Common myeloid progenitor, CD34-positive (primary cell): ENCODE results near the gene DDIT3.

Source experiments
- CTCF ChIA-PET: fragments of 350-600 bp; sonication (Branson Sonifier 250); formaldehyde crosslinking; loops from one replicate; lab custom pipeline; 2021; ENCODE audit warnings: antibody characterized with exemption; lab: Charles Lee
- POLR2A ChIA-PET: fragments of 350-600 bp; sonication (Branson Sonifier 250); formaldehyde crosslinking; loops from one replicate; lab custom pipeline; 2021; ENCODE audit warnings: antibody characterized with exemption; lab: Charles Lee
- DNase-seq, 3 donors: peaks; one replicate each; pipeline versions ENCODE4 v3.0.0 to v3.0.0-alpha.2; 2013
- H3K27ac ChIP-seq, 2 experiments: 1 replicate in 1 of 2; 2 replicates in 1 of 2; pipeline ENCODE4 v1.7.0; 2013; ENCODE audit warnings: inconsistent platforms in 2 of 2, low read length in 2 of 2, mild to moderate bottlenecking in 2 of 2, low read depth in 1 of 2, moderate library complexity in 1 of 2; ENCODE audit not compliant: severe bottlenecking in 2 of 2, insufficient read depth in 1 of 2, poor library complexity in 1 of 2
- H3K27me3 ChIP-seq, 5 experiments: replicated peaks in 2 of 5; 1 replicate in 3 of 5; 2 replicates in 2 of 5; pipeline versions ENCODE4 v1.6.1 to v1.7.0; 2013; ENCODE audit warnings: low read length in 4 of 5, mild to moderate bottlenecking in 2 of 5, moderate library complexity in 2 of 5, inconsistent platforms in 1 of 5; ENCODE audit not compliant: insufficient read depth in 5 of 5, control insufficient read depth in 4 of 5
- H3K36me3 ChIP-seq, 4 experiments: 1 replicate in 2 of 4; 2 replicates in 2 of 4; pipeline versions ENCODE4 v1.6.1 to v1.7.0; 2013; ENCODE audit warnings: low read length in 3 of 4, control low read depth in 1 of 4, mild to moderate bottlenecking in 1 of 4; ENCODE audit not compliant: control insufficient read depth in 4 of 4, insufficient read depth in 4 of 4
- H3K4me1 ChIP-seq, 4 experiments: 1 replicate in 3 of 4; 2 replicates in 1 of 4; pipeline versions ENCODE4 v1.6.1 to v1.7.1; 2013; ENCODE audit warnings: low read length in 3 of 4, mild to moderate bottlenecking in 3 of 4, control low read depth in 1 of 4, inconsistent platforms in 1 of 4, moderate library complexity in 1 of 4; ENCODE audit not compliant: control insufficient read depth in 4 of 4, insufficient read depth in 4 of 4; ENCODE audit errors: control extremely low read depth in 1 of 4
- H3K4me3 ChIP-seq, 7 experiments: 1 replicate in 4 of 7; 2 replicates in 3 of 7; pipeline versions ENCODE4 v1.5.1 to v1.7.0; 2013; ENCODE audit warnings: mild to moderate bottlenecking in 7 of 7, low read length in 6 of 7, moderate library complexity in 6 of 7, inconsistent platforms in 2 of 7, low read depth in 2 of 7, control low read depth in 1 of 7; ENCODE audit not compliant: insufficient read depth in 4 of 7, control insufficient read depth in 1 of 7; ENCODE audit errors: extremely low read depth in 1 of 7
- H3K9me3 ChIP-seq, 5 experiments: 1 replicate in 4 of 5; 2 replicates in 1 of 5; pipeline versions ENCODE4 v1.6.1 to v1.7.1; 2013; ENCODE audit warnings: low read length in 4 of 5, mild to moderate bottlenecking in 2 of 5, inconsistent platforms in 1 of 5, low read depth in 1 of 5, moderate library complexity in 1 of 5; ENCODE audit not compliant: control insufficient read depth in 4 of 5, insufficient read depth in 2 of 5; ENCODE audit errors: control extremely low read depth in 1 of 5
- WGBS: methylation state at CpG from one replicate; pipeline ENCODE4 v1.1.5; 2013; ENCODE audit not compliant: insufficient coverage; 5-methylcytosine and 5-hydroxymethylcytosine counted together

Gene DDIT3

DNA sequence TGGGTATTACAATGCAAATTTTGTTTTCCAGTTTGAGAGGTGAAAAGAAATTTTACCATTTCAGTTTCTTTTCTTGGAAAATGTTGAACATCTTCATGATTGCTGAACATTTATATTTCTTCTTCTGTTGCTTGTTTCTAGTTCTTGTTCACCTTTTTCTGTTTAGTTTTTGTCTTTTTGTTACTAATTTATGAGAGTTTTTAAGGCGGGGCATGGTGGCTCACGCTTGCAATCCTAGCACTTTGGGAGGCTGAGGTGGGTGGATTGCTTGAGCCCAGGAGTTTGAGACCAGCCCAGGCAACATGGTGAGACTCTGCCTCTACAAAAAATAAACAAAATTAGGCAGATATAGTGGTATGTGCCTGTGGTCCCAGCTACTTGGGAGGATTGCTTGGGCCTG, 40.2 kb upstream of the DDIT3 start:
- Histone ChIP-seq H3K27me3 (peaks cover 0 to 6% (median 0%) of the 10 kb centered on the region in 5 experiments), H3K9me3 (no peaks in the 10 kb centered on the region), H3K4me3 (no peak overlapping the region), H3K36me3 (peaks cover 0 to 2% (median 0%) of the 10 kb centered on the region in 4 experiments), H3K27ac (no peak overlapping the region), H3K4me1 (peaks cover 0 to 7% (median 2%) of the 10 kb centered on the region in 4 experiments)
- ChIA-PET CTCF (no interaction called here), POLR2A (no interaction called here)
- no peak for DNase-seq
- WGBS: no CpG with 5 or more reads among the region's 2 CpGs

GRCh38 chr12:57558864-57559263, 38.5 kb upstream of the DDIT3 start:
- CTCF ChIA-PET: interaction anchor here (1.0 kb wide), 1 partner anchor 13 kb away, joined by 3 read pairs; no protein-coding TSS in a partner anchor
- POLR2A ChIA-PET: no interaction called here
- Histone ChIP-seq H3K27ac (no peak overlapping the region), H3K4me1 (peaks cover 0 to 7% (median 2%) of the 10 kb centered on the region in 4 experiments), H3K4me3 (no peak overlapping the region), H3K36me3 (no peaks in the 10 kb centered on the region), H3K9me3 (no peaks in the 10 kb centered on the region), H3K27me3 (peaks cover 0 to 6% (median 0%) of the 10 kb centered on the region in 5 experiments)
- DNase-seq: no peak
- WGBS: 100% methylated on average over 1 of the region's 4 CpGs

DNA sequence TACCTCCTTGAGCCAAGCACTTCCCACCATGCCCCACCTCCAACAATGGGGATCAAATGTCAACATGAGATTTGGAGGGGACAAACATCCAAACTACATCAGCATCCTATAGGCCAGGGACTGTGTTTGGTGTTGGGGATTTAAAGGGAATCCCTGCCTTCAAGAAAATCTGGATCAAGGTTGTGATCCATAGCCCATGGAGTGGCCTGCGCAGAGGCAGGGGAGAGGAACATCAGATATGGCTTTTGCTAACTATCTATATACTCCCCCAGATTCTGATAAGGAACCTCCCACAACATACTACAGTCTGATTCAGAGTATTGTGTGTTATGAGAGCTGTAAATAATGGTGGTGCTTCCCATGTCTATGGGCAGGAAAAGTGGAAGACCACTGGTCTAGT, 34.6 kb upstream of the DDIT3 start:
- Histone ChIP-seq H3K36me3 (no peaks in the 10 kb centered on the region), H3K27me3 (peaks cover 0 to 22% (median 0%) of the 10 kb centered on the region in 5 experiments), H3K4me1 (peaks cover 0 to 8% (median 3%) of the 10 kb centered on the region in 4 experiments), H3K27ac (no peak overlapping the region), H3K9me3 (no peaks in the 10 kb centered on the region), H3K4me3 (no peak overlapping the region)
- CTCF ChIA-PET: interaction anchor here (0.6 to 1.4 kb wide), 3 partner anchors 9 to 29 kb away, joined by 3 to 5 read pairs (median 3); no protein-coding TSS in a partner anchor
- POLR2A ChIA-PET: no interaction called here
- no peak for DNase-seq
- WGBS: no CpG with 5 or more reads among the region's 1 CpG

GRCh38 chr12:57554453-57554852, 34.1 kb upstream of the DDIT3 start:
- no peak overlapping the region for H3K4me3 ChIP-seq
- no peaks in the 10 kb centered on the region for H3K9me3 ChIP-seq
- 100% methylated on average over 1 of the region's 2 CpGs for WGBS
- peaks cover 0 to 11% (median 4%) of the 10 kb centered on the region in 4 experiments for H3K4me1 ChIP-seq
- no peak overlapping the region for H3K27ac ChIP-seq
- ChIA-PET CTCF (interaction anchor here (0.6 to 1.4 kb wide), 3 partner anchors 9 to 29 kb away, joined by 3 to 5 read pairs (median 3); no protein-coding TSS in a partner anchor), POLR2A (no interaction called here)
- no peaks in the 10 kb centered on the region for H3K36me3 ChIP-seq
- H3K27me3 ChIP-seq: peaks cover 0 to 24% (median 0%) of the 10 kb centered on the region in 5 experiments
- DNase-seq: no peak

DNA sequence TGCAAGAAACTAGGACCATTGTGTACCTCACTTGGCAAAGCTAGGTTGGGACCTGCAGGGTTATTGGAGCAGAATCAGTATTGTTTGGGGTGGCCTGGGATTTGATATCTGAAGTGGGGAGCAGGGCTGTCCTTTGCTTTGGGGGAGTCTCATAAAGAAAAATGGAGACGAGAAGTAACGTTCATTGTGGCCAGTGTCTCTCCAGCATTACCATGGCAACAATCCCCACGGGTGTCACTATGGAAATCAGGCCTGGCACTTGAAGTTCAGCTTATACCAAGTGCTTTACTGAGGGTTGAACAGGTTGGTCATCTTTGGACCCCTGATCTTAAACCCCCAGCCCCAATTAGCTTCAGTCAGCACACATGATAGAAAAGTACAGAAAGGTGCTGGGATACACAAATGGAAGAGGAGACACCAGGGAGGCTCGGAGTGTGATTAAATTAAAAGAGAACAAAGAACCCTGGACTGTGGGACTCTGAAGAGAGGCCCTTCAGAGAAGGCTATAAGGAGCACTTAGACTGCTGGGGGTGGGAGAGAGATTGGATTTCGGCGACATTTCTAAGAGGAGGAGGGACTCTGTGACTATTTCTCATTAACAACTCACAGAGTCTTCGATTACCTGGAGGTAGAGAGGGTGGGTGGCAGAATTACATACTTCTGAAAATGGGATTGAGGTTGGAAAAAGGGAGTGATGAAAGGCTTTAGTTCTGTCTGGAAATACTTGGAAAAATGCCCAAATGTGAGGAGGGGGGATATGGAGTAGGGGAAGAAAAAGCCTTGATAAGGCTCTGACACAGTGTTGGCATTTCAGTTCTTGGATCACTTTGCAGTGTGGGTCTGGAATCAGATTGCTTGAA, 33.3 kb upstream of the DDIT3 start:
- 98% methylated on average over 5 of the region's 7 CpGs for WGBS
- ChIA-PET POLR2A (interaction anchor here (0.9 kb wide), 1 partner anchor 35 kb away, joined by 4 read pairs; no protein-coding TSS in a partner anchor), CTCF (interaction anchor here (1.4 to 2.6 kb wide), 2 partner anchors 30 to 31 kb away, joined by 5 to 12 read pairs; no protein-coding TSS in a partner anchor)
- Histone ChIP-seq H3K4me1 (peaks cover 0 to 13% (median 4%) of the 10 kb centered on the region in 4 experiments), H3K9me3 (no peaks in the 10 kb centered on the region), H3K4me3 (no peak overlapping the region), H3K27me3 (peaks cover 0 to 29% (median 3%) of the 10 kb centered on the region in 5 experiments), H3K36me3 (no peaks in the 10 kb centered on the region), H3K27ac (no peak overlapping the region)
- no peak for DNase-seq

GRCh38 chr12:57552835-57553313, 32.6 kb upstream of the DDIT3 start:
- 67% methylated on average over 2 of the region's 6 CpGs for WGBS
- ChIA-PET CTCF (interaction anchor here (0.9 to 2.6 kb wide), 5 partner anchors 10 to 32 kb away, joined by 3 to 12 read pairs (median 3); no protein-coding TSS in a partner anchor), POLR2A (interaction anchor here (0.9 kb wide), 1 partner anchor 35 kb away, joined by 4 read pairs; no protein-coding TSS in a partner anchor)
- DNase-seq: peak in 1 of 3 donors; percentile 5
- Histone ChIP-seq H3K27me3 (peaks cover 0 to 32% (median 6%) of the 10 kb centered on the region in 5 experiments), H3K36me3 (no peaks in the 10 kb centered on the region), H3K4me1 (peaks cover 0 to 13% (median 4%) of the 10 kb centered on the region in 4 experiments), H3K9me3 (no peaks in the 10 kb centered on the region), H3K4me3 (no peak overlapping the region), H3K27ac (peak overlapping the region in 1 of 2 experiments; percentile 45)
